ENCODE results near the gene TNFRSF12A. TPM values are rescaled to one million over a fixed set of nuclear protein-coding genes. Genes with fewer than 3 reads are reported as not detected.

TNFRSF12A gene
- total and polyA plus RNA-seq, 2 of the 13 experiments (the other 11 are each of a cell fraction or from before 2014, with no cell fraction given) = 61.9 to 66.0 TPM

GRCh38 chr16:3059041-3059722 lies 39.0 kb downstream of the TNFRSF12A start (continued):
- peak; percentile 47; the same call in 1 of the 2 replicates for TF ChIP-seq PITX1 (CRISPR knock-in tag; IDR thresholded peaks at IDR 0.05)
- TF ChIP-seq CENPT (CRISPR knock-in tag; IDR thresholded peaks at IDR 0.05; ENCODE audit: low read depth) = 0 out of 2 replicates have a peak, but pooled peaks have one; percentile 66
- no peak; the same call in none of the 2 replicates for TF ChIP-seq NCOA2 (CRISPR knock-in tag; IDR thresholded peaks at IDR 0.05)
- TF ChIP-seq TFE3 (CRISPR knock-in tag; IDR thresholded peaks at IDR 0.05) = no peak
- TF ChIP-seq SAP130 (CRISPR knock-in tag; IDR thresholded peaks at IDR 0.05; ENCODE audit: low read depth) = peak; percentile 79
- no peak for TF ChIP-seq PLSCR1 (CRISPR knock-in tag; IDR thresholded peaks at IDR 0.05; ENCODE audit: borderline replicate concordance)
- peak; percentile 43; the same call in 1 of the 2 replicates for TF ChIP-seq GATA4 (IDR thresholded peaks at IDR 0.05; ENCODE audit: borderline replicate concordance, low read depth)
- TF ChIP-seq MATR3 (CRISPR knock-in tag; IDR thresholded peaks at IDR 0.05) = no peak
- TF ChIP-seq SOX5 (CRISPR knock-in tag; IDR thresholded peaks at IDR 0.05; ENCODE audit: borderline replicate concordance) = peak; percentile 34; the same call in 1 of the 2 replicates
- TF ChIP-seq MYC (CRISPR knock-in tag; IDR thresholded peaks at IDR 0.05; ENCODE audit: borderline replicate concordance) = peak; percentile 78
- TF ChIP-seq PAX8 (CRISPR knock-in tag; IDR thresholded peaks at IDR 0.05; ENCODE audit: borderline replicate concordance) = no peak
- peak; percentile 55; the same call in 1 of the 2 replicates for TF ChIP-seq ZNF816 (CRISPR knock-in tag; IDR thresholded peaks at IDR 0.05; ENCODE audit: borderline replicate concordance)
- no peak for TF ChIP-seq ZFP1 (CRISPR knock-in tag; IDR thresholded peaks at IDR 0.05)
- TF ChIP-seq ZNF230 (CRISPR knock-in tag; IDR thresholded peaks at IDR 0.05) = no peak; the same call in 1 of the 2 replicates
- no peak for TF ChIP-seq ZNF704 (CRISPR knock-in tag; IDR thresholded peaks at IDR 0.05; ENCODE audit: borderline replicate concordance)
- TF ChIP-seq POGK (CRISPR knock-in tag; conservative IDR thresholded peaks at IDR 0.05) = no peak
- no peak for TF ChIP-seq NCOR1 (IDR thresholded peaks at IDR 0.05; ENCODE audit: borderline replicate concordance, low read length)
- TF ChIP-seq ZNF597 (CRISPR knock-in tag; IDR thresholded peaks at IDR 0.05) = no peak
- TF ChIP-seq DR1 (CRISPR knock-in tag; IDR thresholded peaks at IDR 0.05) = no peak
- TF ChIP-seq ZFAT (CRISPR knock-in tag; conservative IDR thresholded peaks at IDR 0.05) = no peak

All from HepG2 (cell line).